AG04449 (cell line): Measurements from ENCODE around the gene RNFT2.

Source experiments
- CTCF ChIA-PET: fragments of 350-600 bp; formaldehyde crosslinking; extraction: SDS; loops from one replicate; lab custom pipeline; 2021; ENCODE audit warnings: antibody characterized with exemption; lab: Yijun Ruan, JAX
- POLR2A ChIA-PET: fragments of 400-600, 350-600 bp; formaldehyde crosslinking; extraction: SDS; loops from one replicate; lab custom pipeline; 2020; ENCODE audit warnings: antibody characterized with exemption, inconsistent platforms; lab: Yijun Ruan, JAX
- DNase-seq: peaks from one replicate; pipeline ENCODE4 v3.0.0-alpha.2; 2010; ENCODE audit warnings: low read depth, low spot score
- H3K4me3 ChIP-seq: 2 replicates; pipeline ENCODE4 v1.5.1; 2011; ENCODE audit warnings: low read depth, mild to moderate bottlenecking, control low read depth, low read length
- TF ChIP-seq, protein P1 (sequence below): IDR thresholded peaks from one replicate; pipeline ENCODE4 v1.5.1; 2011; ENCODE audit warnings: mild to moderate bottlenecking, moderate library complexity, low read length, control low read depth, inconsistent platforms; ENCODE audit not compliant: insufficient read depth; ENCODE audit errors: missing control alignments

RNFT2 gene

DNA sequence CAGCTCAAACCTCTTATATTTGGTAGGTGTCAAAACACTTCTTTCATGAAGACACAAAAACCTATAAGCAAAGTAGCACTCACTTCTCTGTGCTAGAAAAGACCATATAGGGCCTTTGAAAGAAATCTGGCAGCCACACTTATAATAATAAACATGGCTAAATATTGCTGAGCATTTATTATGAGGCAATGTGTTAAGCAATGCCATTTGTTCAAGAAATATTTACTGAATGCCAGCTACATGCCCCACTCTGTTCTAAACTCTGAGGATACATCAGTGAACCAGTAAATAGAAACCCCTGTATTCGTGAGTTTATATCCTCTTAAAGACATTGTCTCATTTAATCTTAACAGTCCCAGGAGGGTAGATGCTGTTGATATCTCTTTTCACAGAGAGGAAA is 52.0 kb downstream of the RNFT2 start:
- POLR2A ChIA-PET, result no interaction called here
- H3K4me3 ChIP-seq, result no peak overlapping the region
- TF ChIP-seq, protein P1, sequence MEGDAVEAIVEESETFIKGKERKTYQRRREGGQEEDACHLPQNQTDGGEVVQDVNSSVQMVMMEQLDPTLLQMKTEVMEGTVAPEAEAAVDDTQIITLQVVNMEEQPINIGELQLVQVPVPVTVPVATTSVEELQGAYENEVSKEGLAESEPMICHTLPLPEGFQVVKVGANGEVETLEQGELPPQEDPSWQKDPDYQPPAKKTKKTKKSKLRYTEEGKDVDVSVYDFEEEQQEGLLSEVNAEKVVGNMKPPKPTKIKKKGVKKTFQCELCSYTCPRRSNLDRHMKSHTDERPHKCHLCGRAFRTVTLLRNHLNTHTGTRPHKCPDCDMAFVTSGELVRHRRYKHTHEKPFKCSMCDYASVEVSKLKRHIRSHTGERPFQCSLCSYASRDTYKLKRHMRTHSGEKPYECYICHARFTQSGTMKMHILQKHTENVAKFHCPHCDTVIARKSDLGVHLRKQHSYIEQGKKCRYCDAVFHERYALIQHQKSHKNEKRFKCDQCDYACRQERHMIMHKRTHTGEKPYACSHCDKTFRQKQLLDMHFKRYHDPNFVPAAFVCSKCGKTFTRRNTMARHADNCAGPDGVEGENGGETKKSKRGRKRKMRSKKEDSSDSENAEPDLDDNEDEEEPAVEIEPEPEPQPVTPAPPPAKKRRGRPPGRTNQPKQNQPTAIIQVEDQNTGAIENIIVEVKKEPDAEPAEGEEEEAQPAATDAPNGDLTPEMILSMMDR, result no peak
- CTCF ChIA-PET, result no interaction called here
- no peak for DNase-seq

DNA sequence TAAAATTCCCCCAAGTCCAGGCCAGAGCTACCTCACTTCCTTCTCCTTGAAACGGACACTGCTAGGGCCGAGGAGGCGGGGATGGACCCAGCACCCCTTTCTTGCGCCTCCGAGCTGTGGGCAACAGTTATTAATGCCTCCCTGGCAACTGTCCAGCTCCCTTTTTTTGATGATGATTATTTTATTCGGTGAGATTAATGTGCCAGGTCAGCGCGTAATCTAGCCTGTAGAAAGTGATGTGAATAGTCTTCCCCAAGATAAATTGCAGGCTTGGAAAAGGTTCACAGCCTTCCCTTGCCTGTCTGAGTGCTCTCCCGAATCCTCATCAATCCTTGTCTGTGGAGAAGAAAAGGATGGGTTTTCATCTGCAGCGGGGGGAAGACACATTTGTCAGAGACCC is 54.3 kb downstream of the RNFT2 start:
- CTCF ChIA-PET, result no interaction called here
- no peak overlapping the region for H3K4me3 ChIP-seq
- TF ChIP-seq, protein P1, result no peak
- POLR2A ChIA-PET, result no interaction called here
- no peak for DNase-seq

DNA sequence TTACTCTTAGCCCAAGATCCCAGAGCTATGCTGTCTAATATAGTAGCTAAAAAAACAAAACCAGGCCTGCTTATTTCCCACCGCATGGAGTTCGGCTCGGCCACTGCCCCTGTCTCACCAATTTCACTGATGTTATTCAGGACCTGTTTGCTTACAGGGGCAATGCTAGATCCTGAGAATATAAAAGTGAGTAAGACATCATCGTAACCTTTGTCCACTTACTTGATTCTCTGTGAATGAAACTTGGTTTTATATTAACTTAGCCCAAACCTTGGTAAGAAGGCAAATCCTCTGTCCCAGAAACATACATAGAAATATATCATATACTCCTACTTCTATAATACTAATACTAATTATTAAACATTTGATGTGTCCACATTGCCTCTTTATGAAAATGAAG is 56.6 kb downstream of the RNFT2 start:
- ChIA-PET CTCF (no interaction called here), POLR2A (no interaction called here)
- DNase-seq, result no peak
- TF ChIP-seq, protein P1, result no peak
- no peak overlapping the region for H3K4me3 ChIP-seq

DNA sequence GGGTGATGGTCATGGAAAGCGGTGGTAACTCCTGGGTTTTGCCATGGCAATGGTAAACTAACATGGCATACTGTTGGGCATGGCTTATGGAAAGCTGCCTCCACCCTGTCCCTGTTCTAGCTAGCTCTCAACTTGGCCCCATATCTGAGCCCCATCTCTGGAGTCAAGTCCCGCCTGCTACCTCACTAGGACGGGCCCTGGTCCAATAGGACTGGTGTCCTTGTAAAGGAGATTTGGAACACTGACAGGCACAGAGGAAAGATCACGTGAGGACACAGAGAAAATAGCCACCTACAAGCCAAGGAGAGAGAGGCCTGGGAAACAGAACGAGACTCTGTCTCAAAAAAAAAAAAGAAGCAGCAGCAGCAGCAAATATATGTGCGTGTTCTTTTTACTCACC is 59.8 kb downstream of the RNFT2 start:
- CTCF ChIA-PET, result no interaction called here
- POLR2A ChIA-PET, result no interaction called here
- no peak for DNase-seq
- TF ChIP-seq, protein P1, result no peak
- no peak overlapping the region for H3K4me3 ChIP-seq

DNA sequence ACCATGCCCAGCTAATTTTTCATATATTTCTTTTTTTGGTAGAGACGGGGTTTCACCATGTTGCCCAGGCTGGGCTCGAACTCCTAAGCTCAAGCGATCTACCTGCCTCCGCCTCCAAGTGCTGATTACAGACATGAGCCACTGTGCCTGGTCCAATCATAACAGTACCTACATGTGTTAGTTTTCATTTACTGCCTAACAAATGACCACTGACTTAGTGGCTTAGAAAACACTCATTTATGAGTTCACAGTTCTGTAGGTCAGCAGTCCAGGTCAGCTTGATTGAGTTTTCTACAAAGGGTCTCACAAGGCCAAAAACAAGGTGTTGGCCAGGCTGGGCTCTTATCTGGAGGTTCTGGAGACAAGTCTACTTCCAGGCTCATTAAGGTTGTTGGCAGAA is 60.6 kb downstream of the RNFT2 start:
- no peak overlapping the region for H3K4me3 ChIP-seq
- TF ChIP-seq, protein P1, result no peak
- ChIA-PET CTCF (no interaction called here), POLR2A (no interaction called here)
- no peak for DNase-seq

DNA sequence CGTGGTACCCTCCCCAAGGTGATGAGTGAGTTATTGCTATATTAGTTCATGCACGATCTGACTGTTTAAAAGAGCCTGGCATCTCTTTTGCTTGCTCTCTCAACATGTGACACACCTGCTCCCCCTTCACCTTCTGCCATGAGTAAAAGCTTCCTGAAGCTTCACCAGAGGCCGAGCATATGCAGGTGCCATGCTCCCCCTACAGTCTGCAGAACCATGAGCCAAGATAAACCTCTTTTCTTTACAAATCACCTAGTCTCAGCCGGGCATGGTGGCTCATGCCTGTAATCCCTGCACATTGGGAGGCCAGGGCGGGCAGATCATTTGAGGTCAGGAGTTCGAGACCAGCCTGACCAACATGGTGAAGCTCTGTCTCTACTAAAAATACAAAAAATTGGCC is 61.8 kb downstream of the RNFT2 start:
- TF ChIP-seq, protein P1, result no peak
- ChIA-PET CTCF (no interaction called here), POLR2A (no interaction called here)
- H3K4me3 ChIP-seq, result no peak overlapping the region
- DNase-seq, result no peak
